Stimulated activated CD4-positive, alpha-beta T cell treated with anti-CD3 and anti-CD28 coated beads, Interleukin-2, amount 100 ng/mL, for 4 hours (primary cell): ENCODE measurements around the gene DOCK2.
"Not testable (repeated sequence)": the region's sequence is repeated elsewhere in the genome, so short reads cannot be mapped to it uniquely, and the experiment has no call there.

Source experiments
- DNase-seq: peaks from one replicate; pipeline ENCODE4 v3.0.0-alpha.2; 2020; ENCODE audit warnings: low read depth

The DOCK2 gene

GRCh38 chr5:169795338-169795737 lies 158.3 kb downstream of the DOCK2 start:
- DNase-seq = no peak

- no peak for DNase-seq
Measured at GRCh38 chr5:169796731-169797130, 159.7 kb downstream of the DOCK2 start.

DNA sequence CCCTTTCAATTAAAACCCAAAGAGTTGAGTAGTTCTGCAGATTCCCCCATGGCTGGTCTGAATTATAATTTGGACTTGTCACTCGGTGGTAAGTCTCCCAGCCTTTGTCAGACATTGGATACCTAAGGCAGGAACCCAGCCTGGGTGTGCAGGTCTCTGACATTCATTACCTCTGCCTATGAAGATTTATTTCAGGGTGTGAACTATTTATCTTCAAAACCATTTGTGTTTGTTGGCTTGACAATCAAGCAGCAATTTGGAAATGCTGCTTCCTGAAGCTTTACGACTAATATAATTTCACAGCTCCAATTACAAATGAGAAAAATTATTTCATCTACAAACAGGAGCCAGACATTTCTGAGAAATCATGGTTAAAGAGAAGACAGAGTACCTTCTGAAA lies 160.5 kb downstream of the DOCK2 start:
- DNase-seq = no peak

DNA sequence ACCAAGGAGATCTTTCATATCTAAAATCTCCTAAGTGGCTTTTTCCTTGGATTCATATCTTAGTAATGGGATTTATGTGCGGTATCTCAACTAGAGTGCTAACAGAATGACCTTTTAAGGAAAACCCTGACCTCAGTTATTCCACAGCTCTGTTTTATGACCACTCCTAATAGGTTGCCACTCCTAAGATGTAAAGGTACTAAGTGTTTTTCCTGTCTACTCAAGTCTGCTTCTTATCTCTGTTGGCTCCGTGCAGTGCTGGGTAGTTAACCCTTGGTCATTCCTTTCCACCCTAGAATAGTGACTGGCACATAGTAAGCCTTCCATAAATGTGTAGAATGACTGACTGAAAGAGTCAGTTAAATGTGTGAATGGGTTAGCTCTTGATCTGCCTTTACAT lies 161.4 kb downstream of the DOCK2 start:
- DNase-seq = no peak

DNA sequence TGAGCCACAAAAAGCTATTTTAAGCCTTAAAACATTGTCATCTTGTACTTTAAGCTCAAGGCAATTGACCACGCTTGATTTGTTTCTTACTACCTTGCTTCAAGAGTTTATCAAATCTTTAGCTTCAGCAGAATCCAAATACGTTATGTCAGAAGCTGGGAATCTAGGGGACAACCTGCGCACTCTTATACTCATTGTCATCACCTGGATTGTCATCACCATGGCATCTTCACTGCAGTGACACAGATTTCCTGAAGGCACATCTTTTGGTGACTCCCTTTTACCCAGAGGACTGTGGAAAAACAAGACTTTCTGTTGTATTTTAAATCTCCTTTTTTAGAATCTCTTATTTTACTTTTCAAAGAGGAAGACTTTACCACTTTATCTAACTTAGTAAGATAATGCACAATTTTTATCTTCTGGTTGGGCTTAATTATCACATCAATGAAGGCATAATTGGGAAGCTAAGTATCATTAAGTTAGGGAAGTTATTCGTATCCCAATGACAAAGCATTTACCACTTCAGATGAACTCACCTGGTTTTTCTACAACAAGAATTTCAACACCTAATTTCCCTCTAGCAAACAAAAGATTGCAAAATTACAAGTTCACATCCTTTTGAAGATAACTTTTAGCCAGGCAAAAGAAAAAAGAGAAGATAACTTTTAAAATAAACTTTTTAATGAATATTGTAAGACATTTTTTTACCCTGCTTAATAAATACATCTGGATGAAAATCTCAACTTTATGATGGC lies 162.0 kb downstream of the DOCK2 start:
- no peak for DNase-seq

- DNase-seq = no peak
Measured at GRCh38 chr5:169801324-169801777, 164.3 kb downstream of the DOCK2 start.

- DNase-seq = no peak
Measured at GRCh38 chr5:169801781-169802180, 164.7 kb downstream of the DOCK2 start.

DNA sequence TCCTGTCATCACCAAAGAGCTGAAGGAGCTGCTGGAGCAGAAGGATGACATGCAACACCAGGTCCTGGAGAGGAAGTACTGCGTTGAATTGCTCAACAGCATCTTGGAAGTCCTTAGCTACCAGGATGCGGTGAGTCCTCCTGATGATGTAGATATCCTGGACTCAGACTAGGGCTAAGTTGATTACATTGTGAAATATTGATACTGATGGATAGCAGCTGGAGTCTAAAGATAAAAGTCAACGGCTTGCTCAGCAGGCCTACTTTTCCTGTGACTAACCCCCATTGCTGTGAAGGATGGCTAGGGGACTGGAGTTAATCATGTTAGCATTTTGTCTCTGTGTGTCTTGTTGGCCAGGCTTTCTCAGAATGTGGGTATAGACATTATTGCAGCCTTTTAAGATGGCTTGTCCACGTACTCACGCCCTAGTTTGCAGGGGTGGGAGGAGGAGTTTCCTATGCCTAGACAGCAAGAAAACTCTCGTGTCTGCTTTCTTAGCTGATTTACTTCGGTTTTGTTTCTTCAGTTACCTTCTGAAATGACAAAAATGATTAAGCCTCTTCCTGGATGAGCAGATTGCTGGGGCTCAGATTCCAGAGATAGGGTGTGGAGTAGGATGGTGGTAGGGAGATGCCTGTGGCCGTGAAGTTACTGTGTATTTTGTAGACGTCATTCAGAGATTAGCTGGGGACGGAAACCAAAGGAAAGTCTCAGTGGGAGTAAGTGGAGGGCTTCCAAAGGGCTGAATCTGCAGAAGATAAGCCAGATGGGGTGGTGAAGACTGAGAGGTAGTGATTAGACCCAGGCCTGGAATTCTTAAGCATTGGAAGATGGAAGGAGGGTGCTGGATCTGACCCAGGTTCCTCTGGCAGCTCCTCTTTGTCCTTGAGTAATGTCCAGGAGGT lies 166.3 kb downstream of the DOCK2 start:
- no peak for DNase-seq

GRCh38 chr5:169804861-169805260 lies 167.8 kb downstream of the DOCK2 start:
- DNase-seq = no peak

DNA sequence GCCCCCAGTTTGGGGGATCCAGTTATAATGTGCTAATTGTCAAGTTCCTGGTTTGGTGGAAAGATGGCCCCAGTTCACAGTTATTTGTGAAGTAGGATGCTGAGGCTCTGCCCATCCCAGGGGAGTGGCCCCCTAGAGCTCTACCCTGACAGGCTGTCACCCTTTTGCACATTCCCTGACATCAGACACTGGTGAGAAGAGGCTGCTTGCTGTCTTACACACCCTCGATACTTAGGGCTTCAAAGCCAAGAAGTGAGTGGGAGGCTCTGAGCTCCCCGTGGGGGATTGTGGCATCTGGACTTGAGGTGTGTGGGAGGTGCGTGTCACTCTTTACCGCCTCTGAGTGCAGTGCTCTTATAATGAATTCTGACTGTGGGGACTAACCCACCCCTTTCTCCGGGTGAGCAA lies 168.5 kb downstream of the DOCK2 start:
- peak; percentile 46 for DNase-seq

- DNase-seq = no peak
Measured at GRCh38 chr5:169805937-169806700, 169.0 kb downstream of the DOCK2 start.

GRCh38 chr5:169808118-169808581 lies 171.1 kb downstream of the DOCK2 start:
- no peak for DNase-seq

GRCh38 chr5:169808880-169809279 lies 171.8 kb downstream of the DOCK2 start:
- DNase-seq = not testable (repeated sequence)

- no peak for DNase-seq
Measured at GRCh38 chr5:169809281-169809680, 172.2 kb downstream of the DOCK2 start.

GRCh38 chr5:169810524-169810923 lies 173.4 kb downstream of the DOCK2 start:
- no peak for DNase-seq

GRCh38 chr5:169811023-169811422 lies 173.9 kb downstream of the DOCK2 start:
- no peak for DNase-seq

DNA sequence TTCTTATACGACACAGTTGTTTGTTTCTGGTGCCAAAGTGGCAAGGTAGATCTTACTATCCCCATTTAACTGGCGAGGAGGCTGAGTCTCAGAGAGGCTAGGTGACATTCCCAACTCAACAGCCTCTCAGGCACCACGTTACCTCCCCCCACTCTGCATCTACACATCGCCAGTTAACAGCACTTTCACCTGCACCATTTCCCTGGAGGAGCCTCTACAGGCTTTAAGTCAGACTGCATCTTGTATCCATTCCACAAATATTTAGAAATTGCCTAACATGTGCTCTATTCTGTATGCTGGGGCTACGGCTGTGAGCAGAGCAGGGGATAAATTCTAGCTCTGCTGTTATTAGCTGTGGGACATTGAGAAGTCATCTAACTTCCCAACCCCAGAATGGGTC lies 174.6 kb downstream of the DOCK2 start:
- no peak for DNase-seq

GRCh38 chr5:169812786-169813185 lies 175.7 kb downstream of the DOCK2 start:
- DNase-seq = no peak

GRCh38 chr5:169814045-169814444 lies 177.0 kb downstream of the DOCK2 start:
- DNase-seq = no peak

DNA sequence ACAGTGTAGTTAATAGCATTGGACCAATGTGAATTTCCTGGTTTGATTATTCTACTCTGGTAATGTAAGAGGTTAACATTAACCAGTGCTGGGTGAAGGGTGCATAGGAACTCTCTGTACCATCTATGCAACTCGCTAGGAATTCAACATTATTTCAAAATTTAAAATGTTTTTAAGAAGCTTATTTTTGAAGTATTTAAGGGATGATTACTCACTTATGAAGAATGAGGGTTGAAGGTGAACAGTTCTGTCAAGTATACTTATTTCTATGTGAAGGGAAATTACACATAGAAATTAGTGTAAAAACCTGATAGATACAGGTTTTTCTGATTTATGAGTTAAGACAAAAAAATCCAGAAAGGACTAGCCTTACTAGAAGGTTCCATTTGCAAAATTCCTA lies 177.4 kb downstream of the DOCK2 start:
- DNase-seq = no peak

- no peak for DNase-seq
Measured at GRCh38 chr5:169817031-169817430, 180.0 kb downstream of the DOCK2 start.

GRCh38 chr5:169826618-169827017 lies 189.5 kb downstream of the DOCK2 start:
- no peak for DNase-seq
